NB4 (cell line): ENCODE data around the gene ATP1A3.

Source experiments
- DNase-seq: peaks from one replicate; pipeline ENCODE4 v3.0.0; 2010; ENCODE audit warnings: low read depth
- H3K4me3 ChIP-seq: one replicate; pipeline ENCODE4 v1.5.1; 2011; ENCODE audit warnings: mild to moderate bottlenecking, low read depth, low read length, moderate library complexity
- CTCF ChIP-seq: IDR thresholded peaks from one replicate; pipeline ENCODE4 v1.5.1; 2012; ENCODE audit warnings: low read depth, low read length
- MAX ChIP-seq: IDR thresholded peaks from 2 replicates; pipeline ENCODE4 v1.6.1; 2011; ENCODE audit warnings: low read depth, low read length
- MYC ChIP-seq: IDR thresholded peaks from 2 replicates; pipeline ENCODE4 v1.6.1; 2011; ENCODE audit warnings: low read depth, low read length
- POLR2A ChIP-seq: IDR thresholded peaks from 2 replicates; pipeline ENCODE4 v1.6.1; 2011; ENCODE audit warnings: mild to moderate bottlenecking; ENCODE audit not compliant: insufficient read length; ENCODE audit errors: extremely low read depth

ATP1A3 gene

GRCh38 chr19:41968751-41969595 is 25.1 kb downstream of the ATP1A3 start:
- TF ChIP-seq CTCF, result no peak
- no peak for TF ChIP-seq POLR2A
- no peak for TF ChIP-seq MAX
- no peak for TF ChIP-seq MYC
- no peak overlapping the region for H3K4me3 ChIP-seq
- no peak for DNase-seq

- no peak overlapping the region for H3K4me3 ChIP-seq
- no peak for DNase-seq
- TF ChIP-seq CTCF (no peak), POLR2A (no peak), MYC (no peak)
These were observed 26.8 kb downstream of the ATP1A3 start for GRCh38 chr19:41967054-41967783.

- no peak for DNase-seq
- no peak for TF ChIP-seq MAX
- no peak for TF ChIP-seq POLR2A
- TF ChIP-seq MYC, result no peak
- H3K4me3 ChIP-seq, result no peak overlapping the region
These were observed 28.9 kb downstream of the ATP1A3 start for GRCh38 chr19:41965106-41965505.

GRCh38 chr19:41960973-41961372 is 33.1 kb downstream of the ATP1A3 start:
- H3K4me3 ChIP-seq, result no peak overlapping the region
- TF ChIP-seq MAX, result no peak
- TF ChIP-seq POLR2A, result no peak
- no peak for TF ChIP-seq CTCF
- TF ChIP-seq MYC, result no peak
- DNase-seq, result peak; percentile 43

GRCh38 chr19:41959056-41960053 is 34.7 kb downstream of the ATP1A3 start, which contains the start of gene RABAC1:
Gene RABAC1 (minus strand): TSS chr19:41959321. CDS start chr19:41959292, 29 bp downstream.
- peak; percentile 78 for DNase-seq
- no peak for TF ChIP-seq POLR2A
- TF ChIP-seq CTCF, result no peak
- no peak; the same call in 1 of the 2 replicates for TF ChIP-seq MYC
- TF ChIP-seq MAX, result no peak
- H3K4me3 ChIP-seq, result peak within 1 kb of the TSS; percentile 47
